Activated CD4-positive, CD25-positive, alpha-beta regulatory T cell (primary cell): ENCODE data around the gene RASGRP2.

Experiments used
- DNase-seq, 4 experiments: peaks; one replicate each; lab custom pipeline; 2025; lab: John Stamatoyannopoulos, UW

The RASGRP2 gene

GRCh38 chr11:64698427-64698826, 45.5 kb downstream of the RASGRP2 start:
- no peak for DNase-seq

DNA sequence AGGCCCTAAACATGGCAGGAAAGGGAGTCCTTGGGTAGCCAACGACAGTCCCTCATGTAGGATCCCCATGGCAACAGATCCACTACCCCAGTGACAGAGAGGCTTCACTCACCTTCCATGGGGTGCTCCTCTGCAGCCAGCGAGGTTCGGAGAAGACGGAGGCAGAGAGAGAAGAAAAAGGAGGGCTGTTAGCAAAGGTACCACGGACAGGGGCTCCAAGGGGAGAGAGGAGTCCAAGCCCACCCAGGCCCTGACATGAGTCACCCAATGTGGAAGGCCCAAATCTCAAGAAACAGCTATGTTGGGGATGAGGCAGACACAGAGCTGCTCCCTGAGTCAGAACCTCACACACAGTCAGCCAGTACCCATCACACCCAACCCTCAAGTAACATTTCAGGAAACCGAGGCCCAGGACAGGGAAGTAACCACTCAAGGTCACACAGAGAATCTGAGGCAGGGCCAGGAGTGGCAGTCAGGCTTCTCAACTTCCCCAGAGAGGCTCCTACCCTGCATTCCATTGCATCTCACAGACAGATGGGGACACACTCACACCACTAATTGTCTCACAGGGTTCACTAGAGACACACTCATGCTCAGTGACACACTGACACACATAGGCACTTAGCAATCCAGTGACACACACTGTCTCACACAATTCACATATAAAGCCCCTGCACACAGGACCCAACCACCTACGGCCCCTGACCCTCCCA, 46.1 kb downstream of the RASGRP2 start:
- DNase-seq, result no peak

DNA sequence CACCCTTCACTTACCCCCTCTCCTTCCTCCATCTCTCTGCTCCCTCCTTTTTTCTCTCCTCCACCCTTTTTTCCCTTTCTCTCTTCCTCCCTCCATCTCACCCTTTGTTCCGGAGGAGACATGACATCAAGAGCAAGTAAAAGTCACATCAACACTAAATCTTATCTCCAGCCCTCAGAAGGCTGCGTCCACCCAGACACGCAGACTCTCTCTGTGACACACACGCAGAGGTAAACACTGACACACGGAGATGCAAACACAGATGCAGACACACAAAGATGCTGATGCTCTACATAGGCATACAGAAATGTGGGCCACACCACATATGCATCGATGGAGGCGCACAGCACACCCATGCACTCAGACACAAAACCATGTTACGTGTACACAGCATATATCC, 47.9 kb downstream of the RASGRP2 start:
- DNase-seq, result no peak

- no peak for DNase-seq
Measured at GRCh38 chr11:64695548-64695947, 48.4 kb downstream of the RASGRP2 start.

DNA sequence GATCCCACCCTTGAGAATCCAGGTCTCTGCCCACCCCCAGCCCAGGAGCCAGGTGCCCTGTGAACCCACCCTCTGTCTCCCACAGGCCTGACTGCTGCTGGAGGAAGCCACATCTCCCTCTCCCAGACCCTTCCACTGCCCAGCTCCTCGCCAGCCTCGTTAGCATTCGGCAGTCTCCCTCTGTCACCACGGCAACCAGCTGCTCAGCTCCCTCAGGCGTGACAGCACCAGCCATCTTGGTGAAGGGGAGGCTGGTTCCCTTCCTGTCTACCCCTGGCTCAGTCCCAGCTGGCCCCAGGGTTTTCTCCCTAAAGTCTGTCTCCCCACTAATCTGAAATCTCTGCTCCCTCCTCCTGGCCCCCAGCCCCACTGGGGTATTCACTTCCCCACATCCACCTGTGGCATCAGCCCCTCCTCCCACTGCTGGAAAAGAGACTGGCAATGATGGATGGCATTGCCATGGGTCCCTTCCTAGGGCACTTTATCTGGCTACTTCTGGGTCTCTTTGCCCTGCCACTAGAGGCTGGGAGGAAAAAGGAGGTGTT, 49.0 kb downstream of the RASGRP2 start:
- no peak for DNase-seq

DNA sequence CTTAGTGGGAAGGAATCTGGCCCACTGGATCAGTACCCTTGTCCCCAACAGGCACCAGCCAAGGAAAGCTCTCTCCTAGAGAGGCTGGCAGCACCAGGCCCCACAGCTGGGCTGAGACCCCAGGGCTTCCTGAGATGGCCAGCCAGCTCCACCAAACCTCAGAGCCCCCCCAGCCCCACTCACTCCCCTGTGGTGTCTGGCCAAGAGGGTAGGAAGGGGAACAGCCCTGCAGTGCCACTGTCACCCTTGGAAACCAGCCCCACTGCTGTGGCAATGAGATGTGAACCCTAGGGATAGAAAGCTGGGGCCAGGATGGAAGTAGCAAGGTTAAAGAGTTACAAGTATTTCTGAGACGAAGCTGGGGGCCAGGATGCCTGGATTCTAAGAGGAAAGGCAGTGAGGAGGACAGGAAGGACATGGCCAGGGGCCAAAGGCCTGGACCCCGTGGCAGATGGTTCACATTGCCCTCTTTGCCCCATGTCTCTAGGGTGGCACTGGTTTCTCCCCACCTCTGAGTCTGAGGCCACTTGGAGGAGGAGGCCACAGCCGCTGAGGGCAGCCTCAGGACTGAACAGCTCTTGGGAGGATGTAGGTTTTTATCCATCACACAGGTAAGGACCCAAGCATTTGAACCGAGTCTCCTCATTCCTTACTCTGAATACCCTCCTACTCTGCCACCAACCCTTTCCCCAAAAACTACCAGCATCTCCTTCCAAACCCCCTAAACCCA, 49.8 kb downstream of the RASGRP2 start:
- DNase-seq, result no peak

GRCh38 chr11:64692764-64693331, 51.1 kb downstream of the RASGRP2 start:
- no peak for DNase-seq

DNA sequence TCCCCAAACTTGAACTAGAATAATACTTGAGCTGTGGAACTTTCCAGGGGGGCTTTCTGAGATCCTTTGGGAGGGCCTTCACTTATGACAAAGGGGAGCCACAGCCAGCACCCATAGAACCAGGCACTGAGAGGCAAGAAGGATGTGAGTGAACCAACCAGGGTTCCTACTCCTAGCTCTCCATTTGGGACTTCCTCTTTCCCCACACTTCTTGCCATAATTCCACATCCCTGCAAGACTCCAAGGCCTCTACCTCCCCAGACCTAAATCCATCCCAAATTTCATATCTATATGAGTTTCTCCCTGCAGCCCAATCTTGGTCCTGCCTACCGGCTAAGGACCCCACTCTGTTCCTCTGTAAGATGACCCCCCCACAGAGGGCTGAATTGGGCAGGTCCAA, 52.4 kb downstream of the RASGRP2 start:
- no peak for DNase-seq

DNA sequence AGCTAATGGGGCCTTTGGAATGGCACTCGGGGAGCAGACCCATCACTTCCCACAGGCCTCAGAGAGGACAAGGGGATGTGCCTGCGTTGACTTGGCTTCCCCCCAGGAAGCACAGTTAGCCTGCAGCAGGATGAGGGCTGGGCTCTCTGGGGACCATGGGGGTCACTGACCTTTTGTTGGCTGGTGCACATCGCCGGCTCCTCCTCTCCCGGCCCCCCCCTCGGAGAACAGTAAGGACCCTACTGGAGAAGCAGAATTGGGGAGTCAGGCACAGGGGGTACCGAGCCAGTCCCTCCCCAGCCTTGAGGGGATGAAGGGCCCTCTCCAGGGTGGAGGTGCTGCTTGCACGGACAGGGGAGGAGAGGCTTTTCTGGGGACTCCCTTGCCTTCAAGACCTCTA, 53.7 kb downstream of the RASGRP2 start:
- no peak for DNase-seq

GRCh38 chr11:64688534-64688982, 55.4 kb downstream of the RASGRP2 start:
- DNase-seq, result peak; percentile 80 to 92 (median 84)

DNA sequence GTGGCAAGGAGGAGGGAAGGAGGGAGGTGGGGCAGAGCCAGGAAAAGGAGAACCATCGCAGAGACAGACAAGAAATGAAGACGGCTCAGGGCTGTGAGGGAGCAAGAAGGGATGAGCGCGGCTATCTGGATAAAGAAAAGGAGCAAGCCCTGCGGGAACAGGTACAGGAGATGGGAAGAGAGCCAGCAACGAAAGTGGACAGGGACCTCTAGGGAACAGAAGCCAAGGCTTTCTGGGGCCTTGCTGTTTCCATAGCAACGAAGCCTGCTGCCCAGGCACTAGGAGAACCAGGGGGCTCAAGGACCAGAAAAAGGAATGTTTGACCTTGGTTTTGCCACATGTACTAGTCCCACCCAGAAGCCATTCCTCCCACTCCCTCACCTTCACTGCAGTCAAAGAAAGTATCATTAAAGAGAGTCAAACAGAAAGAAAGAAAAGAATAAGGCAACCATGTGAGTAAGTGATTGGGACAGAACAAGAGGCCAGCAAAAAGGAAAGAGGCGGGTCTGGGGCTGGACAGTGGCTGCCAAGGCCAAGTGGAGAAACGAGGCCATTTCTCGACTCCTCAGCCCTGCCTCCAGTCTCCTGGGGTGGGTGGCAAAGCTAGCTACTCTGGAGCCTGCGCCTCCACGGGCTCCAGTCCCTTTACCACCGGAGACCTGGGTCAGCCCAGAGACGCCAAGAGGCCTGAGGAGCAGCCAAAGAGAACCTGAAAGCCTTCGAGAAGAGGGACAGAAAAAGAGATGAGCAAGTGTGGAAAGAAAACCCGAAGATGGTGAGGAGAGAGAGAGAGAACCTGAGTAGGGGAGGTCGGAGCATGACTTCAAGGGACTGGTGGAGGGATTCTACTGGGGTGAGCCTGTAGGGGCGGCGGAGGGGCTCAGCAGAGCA, 56.1 kb downstream of the RASGRP2 start:
- DNase-seq, result no peak

DNA sequence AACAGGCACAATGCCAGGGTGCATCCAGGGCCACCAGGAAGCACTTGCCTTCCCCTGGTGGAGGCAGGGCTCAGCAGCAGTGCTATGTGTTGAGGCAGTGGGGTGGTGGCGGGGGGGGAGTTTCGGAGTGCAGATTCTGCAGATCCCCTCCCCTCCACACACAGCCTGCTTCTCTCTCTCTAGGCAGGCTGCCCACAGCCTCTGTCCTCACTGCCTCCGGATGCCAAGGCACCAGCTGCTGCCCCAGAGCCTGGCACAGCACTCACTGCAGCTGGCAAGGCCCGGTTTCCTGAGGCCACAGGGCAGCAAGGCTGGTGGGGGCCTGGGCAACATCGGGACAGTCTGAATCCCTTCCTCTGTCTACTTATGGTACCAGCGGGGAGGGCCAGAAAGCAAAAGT, 56.7 kb downstream of the RASGRP2 start:
- DNase-seq, result no peak

DNA sequence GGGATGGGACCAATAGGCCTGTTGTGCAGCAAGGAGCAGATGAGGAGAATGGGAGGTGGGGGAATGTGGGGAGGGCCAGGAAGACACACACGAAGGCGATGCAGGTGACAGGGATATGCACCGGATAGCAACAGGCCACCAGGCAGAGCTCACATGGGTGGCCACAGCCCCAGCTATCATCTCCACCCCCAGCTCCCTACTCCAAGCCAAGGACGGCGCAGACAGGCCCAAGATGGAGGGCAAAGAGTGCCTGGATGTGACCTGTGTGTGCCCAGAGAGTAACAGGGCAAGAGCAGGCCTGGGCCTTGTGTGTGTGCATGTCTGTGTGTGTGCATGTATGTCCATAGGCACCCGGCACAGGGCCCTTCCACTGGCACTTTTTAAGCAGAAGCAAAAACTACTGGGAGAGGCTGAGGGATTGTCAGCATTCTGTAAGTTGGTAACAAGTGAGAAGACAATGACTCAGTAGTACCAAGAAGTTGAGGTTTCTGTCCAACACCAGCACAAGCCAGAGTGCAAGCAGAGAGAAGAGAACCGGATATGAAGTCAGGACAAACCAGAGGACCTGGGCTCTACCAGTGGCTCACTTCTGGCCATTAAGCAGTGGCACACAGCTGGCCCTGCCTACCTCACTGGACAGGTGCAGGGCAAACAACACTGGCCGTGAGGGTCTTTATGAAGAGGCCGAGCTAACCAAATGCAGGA, 57.3 kb downstream of the RASGRP2 start:
- DNase-seq, result no peak

DNA sequence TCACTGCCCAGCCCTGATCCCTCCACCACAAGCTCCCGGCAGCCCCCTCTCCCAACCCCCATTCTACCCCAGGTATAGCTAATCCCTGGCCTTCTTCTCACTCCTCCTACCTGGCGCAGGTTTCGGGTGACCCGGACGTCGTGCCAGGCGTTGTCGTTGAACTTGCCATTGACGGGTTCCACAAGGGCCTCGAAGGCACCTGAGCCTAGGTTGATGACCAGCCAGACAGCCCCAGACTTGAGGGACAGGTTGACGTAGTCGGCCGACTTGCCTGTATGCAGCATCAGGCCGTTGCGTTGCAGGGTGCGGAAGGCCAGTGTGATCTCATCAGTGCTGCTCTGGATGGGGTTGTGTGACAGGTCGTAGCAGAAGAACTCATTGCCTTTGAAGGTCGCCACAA, 58.4 kb downstream of the RASGRP2 start:
- DNase-seq, result no peak

- DNase-seq, result no peak
Measured at GRCh38 chr11:64684357-64684756, 59.6 kb downstream of the RASGRP2 start.

DNA sequence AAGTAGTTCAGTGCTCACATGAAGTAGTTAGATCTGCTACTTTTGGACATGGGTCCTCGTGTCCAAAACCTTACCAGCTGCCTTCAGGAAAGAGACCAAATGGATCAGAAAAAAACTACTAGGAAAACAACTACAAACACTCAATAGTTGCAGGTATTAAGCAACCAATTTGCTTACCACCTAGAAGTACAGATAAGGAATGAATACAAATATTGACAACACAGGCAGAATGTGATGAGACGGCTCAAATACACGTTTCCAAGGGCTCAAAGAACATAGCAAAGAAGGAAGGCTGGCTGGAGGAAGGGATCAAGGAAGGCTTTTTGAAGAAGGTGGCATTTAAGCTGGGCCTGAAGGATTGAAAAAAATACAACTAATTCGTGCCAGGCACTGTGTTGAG, 62.8 kb downstream of the RASGRP2 start:
- no peak for DNase-seq

DNA sequence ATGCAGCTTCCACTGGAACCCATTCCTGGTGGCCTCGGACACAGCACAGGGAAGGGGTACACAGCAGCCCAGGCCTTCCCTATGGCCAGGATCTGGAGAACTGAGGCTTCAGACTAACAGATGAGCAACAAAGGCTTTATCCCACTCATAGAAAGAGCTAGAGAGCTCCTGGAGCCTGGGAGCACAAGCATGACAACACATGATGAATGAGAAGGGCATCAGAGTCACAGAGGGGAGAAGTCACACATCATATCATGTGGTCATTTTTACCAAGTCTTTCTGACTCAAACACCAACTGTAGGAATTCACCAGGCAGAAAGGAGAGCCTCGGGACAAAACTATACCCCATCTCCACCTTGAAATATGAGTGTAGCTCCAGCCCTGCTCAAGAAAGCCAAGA, 64.1 kb downstream of the RASGRP2 start:
- no peak for DNase-seq

DNA sequence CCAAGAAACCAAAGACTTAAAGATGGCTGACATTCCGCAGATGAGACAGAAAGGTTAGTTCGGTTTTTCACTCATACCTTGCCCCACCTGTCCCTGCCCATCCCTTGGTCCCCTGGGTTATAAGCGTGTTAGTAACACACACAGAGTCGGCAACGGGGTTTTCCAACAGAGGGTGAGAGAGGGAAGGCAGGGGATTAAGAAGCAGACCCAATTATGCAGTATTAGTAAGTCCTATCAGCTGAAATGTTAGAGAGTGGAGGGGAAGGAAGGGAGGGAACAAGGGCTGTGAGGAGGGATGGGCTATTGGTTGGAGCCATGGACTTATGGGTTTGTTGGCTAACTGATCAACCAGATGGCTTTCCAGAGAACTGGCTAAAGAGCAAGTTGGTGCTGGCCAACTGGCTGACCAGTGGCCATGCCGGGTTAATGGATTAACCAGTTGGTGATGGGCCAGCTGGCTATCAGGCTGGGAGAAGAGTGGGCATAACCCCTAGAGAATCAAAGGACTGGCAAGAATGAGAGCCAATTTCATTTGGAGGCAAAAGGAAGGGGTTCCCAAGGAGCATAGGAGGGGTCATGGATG, 66.4 kb downstream of the RASGRP2 start:
- no peak for DNase-seq
